ENCODE data around the gene MTREX. TPM values are rescaled to one million over a fixed set of nuclear protein-coding genes. Genes with fewer than 3 reads are reported as not detected.

MTREX gene
- total RNA-seq, 4 donors from 2014 or later, result 50.7 to 68.3 (median 64.1) TPM

- 85 to 94% methylated on average over 3 of the region's 3 CpGs for WGBS, 2 donors
- no peak for DNase-seq (ENCODE audit: low spot score in 2 of 2)
- intact Hi-C loops (cut with DNase I; ENCODE audit: low total_unique reads), result loop anchor here (10.0 kb wide), 1 partner anchor 347 kb away; no protein-coding TSS in a partner anchor
- no peak overlapping the region for H3K4me3 ChIP-seq (ENCODE audit: low read depth, poor library complexity, severe bottlenecking)
- TF ChIP-seq POLR2A (IDR thresholded peaks at IDR 0.05) (no peak), CTCF (IDR thresholded peaks at IDR 0.05) (no peak)
Measured at GRCh38 chr5:55347786-55348185, 40.0 kb downstream of the MTREX start.

- DNase-seq (ENCODE audit: low spot score in 2 of 2), result no peak
- intact Hi-C loops (cut with DNase I; ENCODE audit: low total_unique reads), result no loop called here
- 92 to 98% methylated on average over 1 of the region's 1 CpG for WGBS, 2 donors
Measured at GRCh38 chr5:55350754-55351153, 43.0 kb downstream of the MTREX start.

GRCh38 chr5:55356896-55357295, 49.1 kb downstream of the MTREX start:
- 96 to 98% methylated on average over 4 of the region's 4 CpGs for WGBS, 2 donors
- no peak overlapping the region for H3K4me3 ChIP-seq (ENCODE audit: low read depth, poor library complexity, severe bottlenecking)
- intact Hi-C loops (cut with DNase I; ENCODE audit: low total_unique reads), result no loop called here
- TF ChIP-seq CTCF (IDR thresholded peaks at IDR 0.05), result no peak
- TF ChIP-seq POLR2A (IDR thresholded peaks at IDR 0.05), result no peak
- DNase-seq (ENCODE audit: low spot score in 2 of 2), result no peak

More at GRCh38 chr5:55350754-55351153, 43.0 kb downstream of the MTREX start:
- H3K4me3 ChIP-seq (ENCODE audit: low read depth, poor library complexity, severe bottlenecking), result no peak overlapping the region
- TF ChIP-seq POLR2A (IDR thresholded peaks at IDR 0.05) (no peak), CTCF (IDR thresholded peaks at IDR 0.05) (no peak)

GRCh38 chr5:55360190-55360589, 52.4 kb downstream of the MTREX start:
- intact Hi-C loops (cut with DNase I; ENCODE audit: low total_unique reads), result no loop called here
- H3K4me3 ChIP-seq (ENCODE audit: low read depth, poor library complexity, severe bottlenecking), result no peak overlapping the region
- WGBS, 2 donors, result 90 to 92% methylated on average over 2 of the region's 2 CpGs
- TF ChIP-seq POLR2A (IDR thresholded peaks at IDR 0.05) (no peak), CTCF (IDR thresholded peaks at IDR 0.05) (no peak)
- DNase-seq (ENCODE audit: low spot score in 2 of 2), result no peak

GRCh38 chr5:55363856-55364255, 56.1 kb downstream of the MTREX start:
- no peak for DNase-seq (ENCODE audit: low spot score in 2 of 2)
- TF ChIP-seq CTCF (IDR thresholded peaks at IDR 0.05), result no peak
- TF ChIP-seq POLR2A (IDR thresholded peaks at IDR 0.05), result no peak
- WGBS, 2 donors, result 88 to 89% methylated on average over 3 of the region's 3 CpGs
- H3K4me3 ChIP-seq (ENCODE audit: low read depth, poor library complexity, severe bottlenecking), result no peak overlapping the region
- intact Hi-C loops (cut with DNase I; ENCODE audit: low total_unique reads), result no loop called here

- intact Hi-C loops (cut with DNase I; ENCODE audit: low total_unique reads), result no loop called here
- WGBS, 2 donors, result 92 to 96% methylated on average over 4 of the region's 4 CpGs
- H3K4me3 ChIP-seq (ENCODE audit: low read depth, poor library complexity, severe bottlenecking), result no peak overlapping the region
- TF ChIP-seq CTCF (IDR thresholded peaks at IDR 0.05) (no peak), POLR2A (IDR thresholded peaks at IDR 0.05) (no peak)
- DNase-seq (ENCODE audit: low spot score in 2 of 2), result no peak
Measured at GRCh38 chr5:55364537-55365055, 56.8 kb downstream of the MTREX start.
